H9 (cell line): Measurements from ENCODE around the gene BLOC1S3. TPM values are rescaled to one million over a fixed set of nuclear protein-coding genes. Genes with fewer than 3 reads are reported as not detected.
A peak's percentile ranks its signal among the peaks of the same experiment; 100 is the strongest.

Experiments
- DNase-seq: peaks from one replicate; pipeline ENCODE4 v3.0.0-alpha.2; 2017
- H2AFZ ChIP-seq: one replicate; pipeline ENCODE4 v1.6.1; 2013; ENCODE audit warnings: mild to moderate bottlenecking, low read length, control low read depth, moderate library complexity
- H2AK5ac ChIP-seq: 2 replicates; pipeline ENCODE4 v1.6.1; 2013; ENCODE audit warnings: low read length, control low read depth, mixed read lengths; ENCODE audit not compliant: insufficient read length
- H2BK120ac ChIP-seq: one replicate; pipeline ENCODE4 v1.6.1; 2013; ENCODE audit warnings: low read depth, mild to moderate bottlenecking, low read length, control low read depth, inconsistent platforms; ENCODE audit not compliant: poor library complexity, severe bottlenecking
- H2BK12ac ChIP-seq: 2 replicates; pipeline ENCODE4 v1.6.1; 2013; ENCODE audit warnings: low read length, control low read depth, mixed read lengths, low read depth; ENCODE audit not compliant: insufficient read length
- H2BK15ac ChIP-seq: 2 replicates; pipeline ENCODE4 v1.6.1; 2013; ENCODE audit warnings: low read depth, low read length, control low read depth
- H2BK20ac ChIP-seq: one replicate; pipeline ENCODE4 v1.6.1; 2013; ENCODE audit warnings: low read depth, mild to moderate bottlenecking, low read length, control low read depth, inconsistent platforms; ENCODE audit not compliant: poor library complexity, severe bottlenecking
- H2BK5ac ChIP-seq: 2 replicates; pipeline ENCODE4 v1.6.1; 2013; ENCODE audit warnings: low read length, control low read depth, mixed read lengths; ENCODE audit not compliant: insufficient read length
- H3K14ac ChIP-seq: 2 replicates; pipeline ENCODE4 v1.6.1; 2013; ENCODE audit warnings: low read length, control low read depth; ENCODE audit not compliant: insufficient read depth
- H3K18ac ChIP-seq: 2 replicates; pipeline ENCODE4 v1.6.1; 2013; ENCODE audit warnings: low read depth, mild to moderate bottlenecking, mixed read lengths, low read length, control low read depth; ENCODE audit not compliant: insufficient read length
- H3K23ac ChIP-seq: 2 replicates; pipeline ENCODE4 v1.6.1; 2013; ENCODE audit warnings: low read length, control low read depth, mixed read lengths, low read depth; ENCODE audit not compliant: insufficient read length
- H3K23me2 ChIP-seq: 2 replicates; pipeline ENCODE4 v1.6.1; 2013; ENCODE audit warnings: low read depth, mild to moderate bottlenecking, mixed read lengths, low read length, control low read depth; ENCODE audit not compliant: insufficient read length, poor library complexity, severe bottlenecking
- H3K27ac ChIP-seq: 2 replicates; pipeline ENCODE4 v1.5.1; 2013; ENCODE audit warnings: low read length, control low read depth, mixed read lengths, low read depth; ENCODE audit not compliant: insufficient read length
- H3K27me3 ChIP-seq: 2 replicates; pipeline ENCODE4 v1.6.1; 2013; ENCODE audit warnings: low read length, control low read depth, inconsistent platforms; ENCODE audit not compliant: insufficient read depth
- H3K4ac ChIP-seq: 2 replicates; pipeline ENCODE4 v1.6.1; 2013; ENCODE audit warnings: low read depth, mild to moderate bottlenecking, control low read depth, inconsistent platforms, low read length, moderate library complexity
- H3K4me1 ChIP-seq: 2 replicates; pipeline ENCODE4 v1.6.1; 2013; ENCODE audit warnings: low read length, control low read depth, inconsistent platforms; ENCODE audit not compliant: insufficient read depth
- H3K4me2 ChIP-seq: 2 replicates; pipeline ENCODE4 v1.6.1; 2013; ENCODE audit warnings: low read length, control low read depth, mixed read lengths; ENCODE audit not compliant: insufficient read length, insufficient read depth
- H3K56ac ChIP-seq: 2 replicates; pipeline ENCODE4 v1.6.1; 2013; ENCODE audit warnings: low read depth, mild to moderate bottlenecking, mixed read lengths, low read length, control low read depth; ENCODE audit not compliant: insufficient read length
- H3K79me1 ChIP-seq: 2 replicates; pipeline ENCODE4 v1.6.1; 2013; ENCODE audit warnings: low read depth, mild to moderate bottlenecking, moderate library complexity, low read length, control low read depth, inconsistent platforms; ENCODE audit not compliant: insufficient read depth, poor library complexity, severe bottlenecking
- H3K79me2 ChIP-seq: 2 replicates; pipeline ENCODE4 v1.6.1; 2013; ENCODE audit warnings: low read length, control low read depth, inconsistent platforms; ENCODE audit not compliant: insufficient read depth
- H3K9ac ChIP-seq: 2 replicates; pipeline ENCODE4 v1.6.1; 2013; ENCODE audit warnings: low read length, control low read depth, mixed read lengths; ENCODE audit not compliant: insufficient read length; ENCODE audit errors: extremely low read depth
- H3K9me3 ChIP-seq: one replicate; pipeline ENCODE4 v1.6.1; 2013; ENCODE audit warnings: low read depth, low read length, inconsistent platforms; ENCODE audit not compliant: control insufficient read depth
- H3T11ph ChIP-seq: one replicate; pipeline ENCODE4 v1.6.1; 2013; ENCODE audit warnings: mild to moderate bottlenecking, low read length, control low read depth, inconsistent platforms
- H4K20me1 ChIP-seq: one replicate; pipeline ENCODE4 v1.6.1; 2013; ENCODE audit not compliant: control insufficient read depth, insufficient read length, insufficient read depth
- H4K5ac ChIP-seq: 2 replicates; pipeline ENCODE4 v1.6.1; 2013; ENCODE audit warnings: low read depth, mild to moderate bottlenecking, mixed read lengths, low read length, control low read depth; ENCODE audit not compliant: insufficient read length
- H4K8ac ChIP-seq: replicated peaks from 2 replicates; pipeline ENCODE4 v1.6.1; 2013; ENCODE audit warnings: low read length, control low read depth, mixed read lengths, low read depth; ENCODE audit not compliant: insufficient read length
- H4K91ac ChIP-seq: 2 replicates; pipeline ENCODE4 v1.6.1; 2013; ENCODE audit warnings: low read depth, mild to moderate bottlenecking, moderate library complexity, mixed read lengths, low read length, control low read depth; ENCODE audit not compliant: insufficient read length
- H3K27ac Mint-ChIP-seq, 3 experiments: 2 replicates in 2 of 3; 3 replicates in 1 of 3; pipeline ENCODE4 v1.8.0; 2020 to 2021; ENCODE audit warnings: mixed read lengths in 3 of 3, mild to moderate bottlenecking in 1 of 3, moderate library complexity in 1 of 3
- H3K27me3 Mint-ChIP-seq: 2 replicates; pipeline ENCODE4 v1.8.0; 2021; ENCODE audit warnings: low read depth, mild to moderate bottlenecking, moderate library complexity, mixed read lengths
- H3K36me3 Mint-ChIP-seq, 3 experiments: 2 replicates in 2 of 3; 3 replicates in 1 of 3; pipeline ENCODE4 v1.8.0; 2020 to 2021; ENCODE audit warnings: low read depth in 3 of 3, mixed read lengths in 3 of 3; ENCODE audit not compliant: insufficient read depth in 1 of 3
- H3K4me1 Mint-ChIP-seq, 2 experiments: 2 replicates each; pipeline ENCODE4 v1.8.0; 2020; ENCODE audit warnings: mixed read lengths in 2 of 2
- H3K4me3 Mint-ChIP-seq, 2 experiments: 2 replicates in 1 of 2; 3 replicates in 1 of 2; pipeline ENCODE4 v1.8.0; 2020 to 2021; ENCODE audit warnings: mild to moderate bottlenecking in 2 of 2, mixed read lengths in 2 of 2, moderate library complexity in 1 of 2
- H3K9me3 Mint-ChIP-seq, 2 experiments: 2 replicates in 1 of 2; 3 replicates in 1 of 2; pipeline ENCODE4 v1.8.0; 2020; ENCODE audit warnings: mild to moderate bottlenecking in 2 of 2, mixed read lengths in 2 of 2, moderate library complexity in 1 of 2
- WGBS: extraction: QIAGEN DNeasy Blood & Tissue Kit; methylation state at CpG from one replicate; pipeline ENCODE4 v1.1.7; 2013; ENCODE audit warnings: missing lambda C conversion rate, low lambda C conversion rate, mixed read lengths; ENCODE audit not compliant: insufficient read length; ENCODE audit errors: extremely low coverage; 5-methylcytosine and 5-hydroxymethylcytosine counted together
- total RNA-seq: library from RNA; stranded (reverse); gene quantifications from 2 replicates; pipeline ENCODE4 v1.2.1, GENCODE V29; 2021
- TF ChIP-seq, protein P1 (sequence below): fragments of 200-600 bp; sonication (generic); conservative IDR thresholded peaks from 3 replicates; pipeline ENCODE4 v1.8.0; 2021; ENCODE audit warnings: antibody characterized with exemption, mild to moderate bottlenecking

Gene BLOC1S3
- total RNA-seq, 1 experiment from 2014 or later, result 9.2 TPM

DNA sequence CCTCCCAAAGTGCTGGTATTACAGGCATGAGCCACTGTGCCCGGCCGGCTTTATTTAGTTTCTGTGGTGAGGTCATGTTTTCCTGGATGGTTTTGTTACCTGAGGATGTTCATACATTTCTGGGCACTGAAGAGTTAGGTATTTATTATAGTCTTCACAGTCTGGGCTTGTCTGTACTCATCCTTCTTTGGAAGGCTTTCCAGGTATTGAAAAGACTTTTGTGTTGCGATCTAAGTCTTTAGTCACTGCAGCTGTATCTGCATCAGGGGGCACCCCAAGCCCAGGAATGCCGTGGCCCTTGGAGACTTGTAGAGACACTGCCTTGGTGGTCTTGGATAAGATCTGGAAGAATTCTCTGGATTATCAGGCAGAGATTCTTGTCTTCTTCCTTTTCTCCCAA lies 12.8 kb downstream of the BLOC1S3 start:
- Mint-ChIP-seq H3K9me3 (no peaks in the 10 kb centered on the region), H3K27me3 (peaks cover 19% of the 10 kb centered on the region), H3K4me3 (no peak overlapping the region), H3K4me1 (peaks cover 2 to 7% of the 10 kb centered on the region in 2 experiments; a peak in 1 of 4 replicates), H3K36me3 (no peaks in the 10 kb centered on the region), H3K27ac (no peak overlapping the region)
- H2BK5ac ChIP-seq, result no peak overlapping the region
- H2BK120ac ChIP-seq, result no peak overlapping the region
- no peak overlapping the region for H2AFZ ChIP-seq
- H3K9ac ChIP-seq, result no peak overlapping the region
- no CpG with 5 or more reads among the region's 4 CpGs for WGBS
- no peak overlapping the region for H3K14ac ChIP-seq
- H2AK5ac ChIP-seq, result no peak overlapping the region
- no peaks in the 10 kb centered on the region for H3K23me2 ChIP-seq
- no peak overlapping the region for H3K27ac ChIP-seq
- no peak overlapping the region for H3K4me2 ChIP-seq
- no peak for DNase-seq
- no peak overlapping the region for H4K8ac ChIP-seq
- no peaks in the 10 kb centered on the region for H3K79me2 ChIP-seq
- no peaks in the 10 kb centered on the region for H3K9me3 ChIP-seq
- no peaks in the 10 kb centered on the region for H3K4me1 ChIP-seq
- no peak overlapping the region for H3T11ph ChIP-seq
- no peak overlapping the region for H2BK20ac ChIP-seq
- TF ChIP-seq, protein P1, sequence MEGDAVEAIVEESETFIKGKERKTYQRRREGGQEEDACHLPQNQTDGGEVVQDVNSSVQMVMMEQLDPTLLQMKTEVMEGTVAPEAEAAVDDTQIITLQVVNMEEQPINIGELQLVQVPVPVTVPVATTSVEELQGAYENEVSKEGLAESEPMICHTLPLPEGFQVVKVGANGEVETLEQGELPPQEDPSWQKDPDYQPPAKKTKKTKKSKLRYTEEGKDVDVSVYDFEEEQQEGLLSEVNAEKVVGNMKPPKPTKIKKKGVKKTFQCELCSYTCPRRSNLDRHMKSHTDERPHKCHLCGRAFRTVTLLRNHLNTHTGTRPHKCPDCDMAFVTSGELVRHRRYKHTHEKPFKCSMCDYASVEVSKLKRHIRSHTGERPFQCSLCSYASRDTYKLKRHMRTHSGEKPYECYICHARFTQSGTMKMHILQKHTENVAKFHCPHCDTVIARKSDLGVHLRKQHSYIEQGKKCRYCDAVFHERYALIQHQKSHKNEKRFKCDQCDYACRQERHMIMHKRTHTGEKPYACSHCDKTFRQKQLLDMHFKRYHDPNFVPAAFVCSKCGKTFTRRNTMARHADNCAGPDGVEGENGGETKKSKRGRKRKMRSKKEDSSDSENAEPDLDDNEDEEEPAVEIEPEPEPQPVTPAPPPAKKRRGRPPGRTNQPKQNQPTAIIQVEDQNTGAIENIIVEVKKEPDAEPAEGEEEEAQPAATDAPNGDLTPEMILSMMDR, result peak; percentile 18; the same call in 1 of the 3 replicates
- H4K20me1 ChIP-seq, result no peaks in the 10 kb centered on the region
- no peak overlapping the region for H3K23ac ChIP-seq
- H3K18ac ChIP-seq, result no peak overlapping the region
- no peak overlapping the region for H2BK15ac ChIP-seq
- H3K27me3 ChIP-seq, result no peaks in the 10 kb centered on the region
- H3K56ac ChIP-seq, result no peak overlapping the region
- no peak overlapping the region for H3K4ac ChIP-seq
- no peak overlapping the region for H4K5ac ChIP-seq
- no peak overlapping the region for H4K91ac ChIP-seq
- H2BK12ac ChIP-seq, result no peak overlapping the region
- no peaks in the 10 kb centered on the region for H3K79me1 ChIP-seq
